Activated CD4-positive, CD25-positive, alpha-beta regulatory T cell treated with anti-CD3 and anti-CD28 coated beads, Interleukin-2, amount 50 U/mL, for 24 hours (primary cell): ENCODE results near the gene LINGO1.

Experiments used
- ATAC-seq, 2 donors: fragments of 150-1000 bp; cut with Tn5 transposase; one replicate each; pipeline ENCODE4 v1.10.0; 2021; ENCODE audit warnings: mild to moderate bottlenecking in 1 of 2, moderate library complexity in 1 of 2

LINGO1 gene

GRCh38 chr15:77589839-77590238 lies 42.9 kb downstream of the LINGO1 start:
- ATAC-seq = no peak

- ATAC-seq = no peak
Observed at GRCh38 chr15:77588126-77588525, 44.6 kb downstream of the LINGO1 start.

GRCh38 chr15:77584691-77585090 lies 48.0 kb downstream of the LINGO1 start:
- ATAC-seq = no peak

GRCh38 chr15:77584201-77584600 lies 48.5 kb downstream of the LINGO1 start:
- ATAC-seq = no peak

DNA sequence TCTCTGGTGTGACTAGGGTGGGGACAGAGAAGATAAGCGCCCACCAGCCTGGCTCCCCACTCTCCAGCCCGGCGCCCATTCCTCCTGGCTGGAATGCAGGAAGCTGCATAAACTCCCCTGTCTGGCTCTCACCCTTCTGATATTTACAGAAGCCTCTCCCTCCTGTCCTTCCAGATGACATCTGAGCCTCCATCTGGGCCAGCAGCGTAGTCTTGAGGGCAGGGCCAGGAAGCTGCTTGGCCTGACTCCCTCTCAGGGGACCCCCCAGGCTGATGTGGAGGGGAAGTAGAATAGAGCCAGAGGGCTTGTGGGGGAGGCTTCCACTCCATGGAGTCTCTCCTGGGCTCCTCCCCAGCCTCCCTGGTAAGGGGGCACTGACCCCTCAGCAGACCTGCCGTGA lies 49.9 kb downstream of the LINGO1 start:
- no peak for ATAC-seq

DNA sequence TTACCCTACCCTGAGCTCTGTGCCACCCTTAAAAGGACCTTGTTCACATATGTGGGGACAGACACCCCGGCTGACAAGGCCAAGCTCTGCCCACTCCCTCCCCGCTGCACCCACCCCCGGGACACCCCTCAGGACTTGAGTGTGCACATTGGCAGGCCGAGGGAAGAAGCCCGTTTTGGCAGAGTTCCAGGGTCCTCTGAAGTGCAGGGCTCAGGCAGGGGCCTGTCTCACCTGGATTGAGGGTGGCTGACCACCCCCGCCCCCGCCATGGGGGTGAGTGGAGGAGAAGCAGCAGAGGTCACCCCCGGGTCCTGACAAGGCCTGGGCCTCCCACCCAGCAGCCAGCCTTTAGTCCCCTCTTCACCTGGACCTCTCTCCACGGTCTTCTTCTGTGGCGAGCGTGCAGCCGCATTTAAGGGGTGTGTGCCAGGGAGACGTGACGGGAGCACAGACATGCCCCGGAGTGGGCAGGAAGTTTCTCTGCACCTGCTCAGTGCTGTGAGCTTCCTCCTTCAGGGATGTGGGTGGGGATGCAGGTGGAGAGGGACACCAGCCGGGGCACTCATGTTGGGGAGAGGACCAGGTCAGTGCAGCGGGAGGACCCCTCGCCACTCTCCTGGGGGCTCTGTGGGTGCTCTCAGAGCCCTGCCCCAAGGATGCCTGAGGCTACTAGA lies 50.7 kb downstream of the LINGO1 start:
- ATAC-seq = no peak

GRCh38 chr15:77580996-77581682 lies 51.6 kb downstream of the LINGO1 start:
- no peak for ATAC-seq

DNA sequence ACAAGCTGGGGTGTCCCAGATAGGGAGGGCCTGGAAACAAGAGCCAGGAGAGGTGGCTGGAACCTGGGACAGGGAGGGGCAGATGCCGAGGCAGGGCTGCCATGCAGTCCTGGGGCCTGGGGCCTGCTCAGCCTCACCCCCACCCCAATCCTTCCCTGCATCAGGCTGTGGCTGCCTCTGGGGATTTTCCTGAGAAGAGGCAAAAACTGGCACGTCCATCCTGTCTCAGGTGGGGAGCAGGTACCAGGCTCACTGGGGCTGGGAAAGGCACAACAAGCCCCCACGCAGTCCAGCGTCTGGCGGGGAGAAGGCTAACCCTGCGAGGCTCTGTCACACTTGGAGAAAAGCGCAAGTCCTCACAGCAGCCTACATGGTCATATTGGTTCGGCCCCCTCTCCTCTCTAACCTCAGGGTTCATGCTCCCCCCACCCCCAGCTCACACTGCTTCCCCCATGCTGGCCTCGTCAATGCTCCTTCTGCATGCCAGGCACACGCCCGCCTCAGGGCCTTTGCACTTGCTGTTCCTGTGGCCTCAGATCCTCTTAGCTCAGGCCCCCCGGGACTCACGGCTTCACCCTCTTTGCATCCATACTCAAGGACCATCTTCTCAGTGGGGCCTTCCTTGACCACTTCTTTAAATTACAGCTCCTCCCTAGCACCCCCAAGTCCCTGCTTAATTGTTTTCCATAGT lies 53.1 kb downstream of the LINGO1 start:
- ATAC-seq = no peak

- ATAC-seq = no peak
Observed at GRCh38 chr15:77578641-77579372, 53.9 kb downstream of the LINGO1 start.

DNA sequence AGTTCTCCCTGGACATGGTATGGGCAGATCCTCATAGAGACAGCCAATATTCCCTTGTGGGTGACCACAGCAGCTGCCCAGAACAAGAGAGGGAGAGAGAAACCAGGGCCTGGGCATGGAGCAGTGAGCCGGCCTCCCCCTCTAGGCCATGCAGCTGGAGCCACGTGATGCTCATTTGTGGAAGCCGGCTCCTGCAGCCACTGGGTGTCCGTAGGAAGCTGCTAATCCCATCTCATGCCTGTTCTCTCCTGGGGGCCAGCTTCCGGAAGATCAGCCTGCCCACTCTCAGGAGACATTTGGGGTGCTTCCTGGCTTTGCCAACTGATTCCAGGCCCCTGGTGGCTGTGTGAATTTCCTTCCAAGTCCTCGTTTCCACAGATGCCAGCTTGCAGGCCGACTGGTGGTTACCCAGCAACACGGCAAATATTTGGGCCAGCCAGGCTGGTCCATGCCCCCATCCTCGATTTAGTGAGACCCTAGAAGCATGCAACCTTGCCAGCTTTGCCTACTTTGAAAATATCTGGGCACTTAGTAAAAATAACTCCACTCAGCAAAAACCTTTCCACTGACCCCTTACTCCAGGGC lies 55.3 kb downstream of the LINGO1 start:
- ATAC-seq = no peak

DNA sequence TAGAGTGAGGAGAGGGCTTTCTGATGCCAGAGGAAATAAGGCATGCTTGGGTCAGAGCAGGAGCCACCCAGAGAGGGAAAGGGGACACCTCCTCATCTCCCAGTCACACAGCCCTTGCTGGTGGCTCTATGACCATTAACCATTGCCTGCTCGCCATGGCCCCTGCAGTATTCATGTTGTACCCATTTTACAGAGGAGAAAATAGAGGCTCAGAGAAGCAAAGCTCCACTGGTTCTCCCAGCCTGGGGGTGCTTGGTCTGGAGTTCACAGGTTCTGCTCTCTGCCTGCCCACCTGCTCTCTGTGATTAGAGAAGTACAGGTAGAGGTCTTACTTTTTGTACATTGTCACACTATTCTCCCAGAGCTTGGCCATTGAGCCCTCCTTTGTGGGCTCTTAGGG lies 56.2 kb downstream of the LINGO1 start:
- no peak for ATAC-seq

DNA sequence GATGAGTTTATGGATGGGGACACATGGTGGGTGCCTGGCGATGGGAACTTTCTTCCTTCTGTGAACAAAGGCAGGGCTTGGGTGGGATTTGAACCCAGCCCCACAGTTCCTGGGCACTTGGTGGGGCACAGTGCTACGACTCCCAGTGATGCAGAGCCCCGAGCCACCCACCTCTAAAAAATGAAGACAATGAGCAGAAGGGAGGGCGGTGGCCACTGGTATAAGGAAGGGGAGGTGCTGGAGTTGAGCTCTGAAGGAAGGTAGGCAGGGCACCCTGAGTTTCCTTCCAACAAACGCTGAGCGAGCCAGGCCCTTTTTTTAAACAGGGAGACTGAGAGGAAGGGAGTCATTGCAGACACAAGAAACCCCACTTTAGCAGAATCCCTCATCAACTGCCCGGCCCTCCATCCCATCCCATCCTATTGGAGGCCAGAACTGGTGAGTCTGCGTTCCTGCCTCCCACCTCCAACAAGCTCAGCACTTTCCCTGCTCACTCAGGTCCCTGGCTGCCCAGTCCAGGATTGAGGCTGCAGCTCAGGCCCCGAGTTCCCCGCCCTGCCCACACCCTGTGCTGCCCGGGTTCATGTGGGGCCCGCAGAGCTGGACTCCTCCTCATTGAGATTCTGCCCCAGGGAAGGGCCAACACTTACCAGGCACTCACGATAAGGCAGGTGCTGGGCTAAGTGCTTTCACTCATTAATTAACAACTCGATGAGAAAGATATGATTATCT lies 57.3 kb downstream of the LINGO1 start:
- ATAC-seq = no peak

- no peak for ATAC-seq
Observed at GRCh38 chr15:77574521-77575202, 58.0 kb downstream of the LINGO1 start.

GRCh38 chr15:77573802-77574201 lies 58.9 kb downstream of the LINGO1 start:
- no peak for ATAC-seq

DNA sequence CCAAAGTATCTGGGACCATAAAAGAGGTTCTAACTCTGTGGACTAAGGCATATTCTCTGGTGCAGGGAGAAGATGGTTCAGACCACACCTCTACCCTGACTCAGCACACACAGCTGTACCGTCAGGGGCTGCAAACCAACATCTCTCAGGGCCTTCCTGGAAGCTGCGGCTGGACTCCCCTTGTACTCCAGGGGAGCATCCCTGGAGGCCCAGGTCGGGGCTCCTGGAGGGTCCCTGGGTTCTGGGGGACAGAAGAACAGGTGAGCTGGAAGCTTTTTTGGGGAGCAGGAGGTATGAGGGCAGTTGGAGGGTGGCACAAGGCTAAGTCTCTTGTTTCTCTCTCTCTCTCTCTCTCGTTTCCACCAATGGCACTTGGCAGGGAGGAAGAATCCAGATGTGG lies 60.5 kb downstream of the LINGO1 start:
- no peak for ATAC-seq

GRCh38 chr15:77571741-77572140 lies 61.0 kb downstream of the LINGO1 start:
- no peak for ATAC-seq

DNA sequence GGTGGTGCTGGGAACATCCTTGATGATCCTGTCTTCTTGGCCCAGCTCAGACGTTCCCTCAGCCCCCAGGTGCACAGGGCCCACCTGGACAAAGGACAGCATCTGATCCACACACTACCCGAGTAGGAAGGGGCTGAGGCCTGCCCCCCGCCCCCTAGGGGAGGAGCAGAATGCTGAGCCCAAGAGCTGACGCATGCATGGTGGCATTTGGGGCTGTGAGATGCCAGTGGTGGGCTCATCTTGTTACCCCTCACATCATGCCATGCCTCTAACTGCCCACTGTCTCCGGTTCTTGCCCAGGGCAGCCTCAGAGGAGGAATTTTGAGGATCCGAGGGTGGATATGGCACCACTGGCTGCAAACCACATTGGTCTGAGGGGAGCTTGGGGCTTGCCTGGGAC lies 61.5 kb downstream of the LINGO1 start:
- no peak for ATAC-seq

GRCh38 chr15:77569729-77570125 lies 63.0 kb downstream of the LINGO1 start:
- ATAC-seq = no peak

DNA sequence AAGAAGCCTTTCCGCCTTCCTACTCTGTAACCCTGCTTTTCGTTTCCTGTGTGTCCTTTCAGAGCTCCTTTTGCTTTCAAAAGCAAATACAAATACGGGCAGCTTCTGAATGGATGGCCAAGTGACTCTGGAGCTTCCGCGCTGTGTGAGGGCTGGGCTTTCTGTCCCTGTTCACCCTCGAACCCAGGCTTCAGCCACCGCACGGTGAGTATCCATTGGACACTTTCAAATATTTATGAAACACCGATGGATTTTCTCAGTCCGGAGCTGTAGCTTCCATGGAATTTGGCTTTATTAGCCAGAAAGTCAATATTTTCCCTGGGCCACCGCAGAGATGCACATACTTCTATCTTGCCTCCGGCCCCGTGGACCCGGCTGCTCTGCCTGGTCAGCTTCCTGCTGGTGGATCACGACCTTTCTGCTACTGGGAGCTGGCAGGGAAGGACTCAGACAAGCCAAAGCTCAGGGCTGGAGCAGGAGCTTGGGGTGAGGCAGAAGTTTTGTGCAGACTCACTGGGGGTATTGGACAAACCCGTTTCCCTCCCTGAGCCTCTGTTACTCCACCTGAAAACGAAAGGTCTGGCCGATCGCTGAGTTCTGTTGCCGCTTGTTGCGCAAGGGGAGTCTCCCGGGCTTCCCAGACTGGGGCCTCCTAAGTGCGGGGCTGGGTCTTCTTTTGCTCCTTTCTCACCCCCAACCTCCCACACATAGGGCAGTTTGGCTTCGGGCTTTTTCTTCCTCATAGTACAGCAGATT lies 63.6 kb downstream of the LINGO1 start:
- ATAC-seq = no peak

GRCh38 chr15:77568014-77568972 lies 64.4 kb downstream of the LINGO1 start:
- ATAC-seq = no peak
